Stimulated activated CD8-positive, alpha-beta memory T cell treated with anti-CD3 and anti-CD28 coated beads, Interleukin-15, amount 100 ng/mL, for 24 hours (primary cell): ENCODE measurements around the gene ARFIP2.
A peak's percentile ranks its signal among the peaks of the same experiment; 100 is the strongest.
"Not testable (repeated sequence)": the region's sequence is repeated elsewhere in the genome, so short reads cannot be mapped to it uniquely, and the experiment has no call there.

Experiments
- DNase-seq: peaks from one replicate; pipeline ENCODE4 v3.0.0-alpha.2; 2020; ENCODE audit warnings: low read depth

Gene ARFIP2

GRCh38 chr11:6481012-6481923 is at the start of gene ARFIP2, which contains the start of gene TIMM10B:
Gene ARFIP2, minus strand, starts transcription at chr11:6481331. Its CDS starts 910 bp downstream, at chr11:6480421.
Gene TIMM10B, plus strand, starts transcription at chr11:6481501. Its CDS starts 16 bp downstream, at chr11:6481517.
- DNase-seq, result peak; percentile 89

GRCh38 chr11:6530848-6531247 is 49.7 kb upstream of the ARFIP2 start:
- no peak for DNase-seq

GRCh38 chr11:6529266-6529665 is 48.1 kb upstream of the ARFIP2 start:
- DNase-seq, result no peak

- no peak for DNase-seq
Observed at GRCh38 chr11:6526411-6527135, 45.4 kb upstream of the ARFIP2 start.

GRCh38 chr11:6523253-6523652 is 42.1 kb upstream of the ARFIP2 start:
- DNase-seq, result no peak

- not testable (repeated sequence) for DNase-seq
Observed at GRCh38 chr11:6521946-6522345, 40.8 kb upstream of the ARFIP2 start.

- no peak for DNase-seq
Observed at GRCh38 chr11:6520265-6520664, 39.1 kb upstream of the ARFIP2 start.

- no peak for DNase-seq
Observed at GRCh38 chr11:6516865-6517264, 35.7 kb upstream of the ARFIP2 start.

- no peak for DNase-seq
Observed at GRCh38 chr11:6505577-6506240, 24.6 kb upstream of the ARFIP2 start.

GRCh38 chr11:6504166-6504565 is 23.0 kb upstream of the ARFIP2 start:
- no peak for DNase-seq

- DNase-seq, result no peak
Observed at GRCh38 chr11:6502382-6502781, 21.3 kb upstream of the ARFIP2 start.

- DNase-seq, result no peak
Observed at GRCh38 chr11:6498544-6498943, 17.4 kb upstream of the ARFIP2 start.

- no peak for DNase-seq
Observed at GRCh38 chr11:6498121-6498520, 17.0 kb upstream of the ARFIP2 start.

GRCh38 chr11:6497069-6497839 is 16.1 kb upstream of the ARFIP2 start, which contains the start of gene DNHD1:
Gene DNHD1, plus strand, starts transcription at chr11:6497280. Its CDS starts 936 bp downstream, at chr11:6498216.
- no peak for DNase-seq

- DNase-seq, result no peak
Observed at GRCh38 chr11:6489306-6489705, 8.2 kb upstream of the ARFIP2 start.

GRCh38 chr11:6488821-6489220 is 7.7 kb upstream of the ARFIP2 start:
- no peak for DNase-seq

- DNase-seq, result no peak
Observed at GRCh38 chr11:6488342-6488741, 7.2 kb upstream of the ARFIP2 start.

- DNase-seq, result no peak
Observed at GRCh38 chr11:6486938-6487337, 5.8 kb upstream of the ARFIP2 start.

GRCh38 chr11:6486256-6486655 is 5.1 kb upstream of the ARFIP2 start:
- no peak for DNase-seq

GRCh38 chr11:6485661-6486060 is 4.5 kb upstream of the ARFIP2 start:
- no peak for DNase-seq

- DNase-seq, result no peak
Observed at GRCh38 chr11:6483015-6483414, 1.9 kb upstream of the ARFIP2 start.

GRCh38 chr11:6482441-6482840 is 1.3 kb upstream of the ARFIP2 start:
- no peak for DNase-seq
